IMR-90 (cell line): Measurements from ENCODE around the gene LCN2. TPM values are rescaled to one million over a fixed set of nuclear protein-coding genes. Genes with fewer than 3 reads are reported as not detected.

Source experiments
- ATAC-seq: fragments of 200-7000 bp; cut with Tn5 transposase; 2 replicates; pipeline ENCODE4 v1.9.1; 2020; ENCODE audit warnings: low read depth, mild to moderate bottlenecking, moderate library complexity
- BruUV-seq: library from RNA; stranded (reverse); fragments of 400-500 nt; replicated peaks from 2 replicates; lab custom pipeline; 2021; lab: Mats Ljungman, UMichigan
- CTCF ChIA-PET: fragments of 300-600 bp; formaldehyde crosslinking; extraction: SDS; loops from one replicate; lab custom pipeline; 2021; ENCODE audit warnings: antibody characterized with exemption; lab: Yijun Ruan, JAX
- POLR2A ChIA-PET: fragments of 300-600 bp; sonication (Branson Sonifier 250); formaldehyde crosslinking; loops from one replicate; lab custom pipeline; 2022; ENCODE audit warnings: antibody characterized with exemption; ENCODE audit not compliant: unreplicated experiment; lab: Charles Lee
- DNase-seq: peaks from one replicate; pipeline ENCODE4 v3.0.0; 2013
- H2AFZ ChIP-seq: replicated peaks from 2 replicates; pipeline ENCODE3; 2013; ENCODE audit warnings: low read length, mild to moderate bottlenecking; ENCODE audit not compliant: poor library complexity
- H2AK5ac ChIP-seq: 2 replicates; pipeline ENCODE4 v1.6.1; 2013; ENCODE audit warnings: low read depth, low read length, inconsistent platforms
- H2AK9ac ChIP-seq: replicated peaks from 2 replicates; pipeline ENCODE3; 2013; ENCODE audit warnings: mild to moderate bottlenecking, low read depth, low read length, moderate library complexity; ENCODE audit not compliant: poor library complexity
- H2BK120ac ChIP-seq: 2 replicates; pipeline ENCODE4 v1.6.1; 2013; ENCODE audit warnings: low read depth, low read length, inconsistent platforms
- H2BK15ac ChIP-seq: 3 replicates; pipeline ENCODE4 v1.6.1; 2013; ENCODE audit warnings: low read depth, low read length, inconsistent platforms
- H2BK20ac ChIP-seq: 2 replicates; pipeline ENCODE4 v1.6.1; 2013; ENCODE audit warnings: low read depth, mild to moderate bottlenecking, inconsistent platforms, low read length, moderate library complexity
- H2BK5ac ChIP-seq: 2 replicates; pipeline ENCODE4 v1.6.1; 2013; ENCODE audit warnings: mild to moderate bottlenecking, low read depth, low read length, inconsistent platforms; ENCODE audit not compliant: poor library complexity, severe bottlenecking
- H3K14ac ChIP-seq: replicated peaks from 2 replicates; pipeline ENCODE4 v1.6.1; 2013; ENCODE audit warnings: low read depth, low read length, inconsistent platforms
- H3K18ac ChIP-seq: 2 replicates; pipeline ENCODE4 v1.6.1; 2013; ENCODE audit warnings: low read depth, low read length, control low read depth
- H3K23ac ChIP-seq: 2 replicates; pipeline ENCODE4 v1.6.1; 2013; ENCODE audit warnings: low read depth, low read length, inconsistent platforms
- H3K27ac ChIP-seq: 2 replicates; pipeline ENCODE4 v1.5.1; 2013; ENCODE audit warnings: mild to moderate bottlenecking, control low read depth, low read length; ENCODE audit not compliant: insufficient read depth
- H3K27me3 ChIP-seq: 2 replicates; pipeline ENCODE4 v1.6.1; 2013; ENCODE audit warnings: low read length; ENCODE audit not compliant: control insufficient read depth, insufficient read depth
- H3K36me3 ChIP-seq: 2 replicates; pipeline ENCODE4 v1.6.1; 2013; ENCODE audit warnings: low read length, mixed read lengths; ENCODE audit not compliant: control insufficient read depth, insufficient read depth
- H3K4ac ChIP-seq: 2 replicates; pipeline ENCODE4 v1.6.1; 2013; ENCODE audit warnings: low read depth, low read length, inconsistent platforms
- H3K4me1 ChIP-seq: 2 replicates; pipeline ENCODE4 v1.6.1; 2013; ENCODE audit warnings: low read length, mixed read lengths; ENCODE audit not compliant: control insufficient read depth, insufficient read depth
- H3K4me2 ChIP-seq: 2 replicates; pipeline ENCODE4 v1.6.1; 2013; ENCODE audit warnings: low read depth, mild to moderate bottlenecking, control low read depth, low read length, moderate library complexity
- H3K4me3 ChIP-seq: 2 replicates; pipeline ENCODE4 v1.5.1; 2013; ENCODE audit warnings: low read depth, mild to moderate bottlenecking, control low read depth, low read length, moderate library complexity; ENCODE audit not compliant: insufficient read depth
- H3K56ac ChIP-seq: 2 replicates; pipeline ENCODE4 v1.6.1; 2013; ENCODE audit warnings: low read length, inconsistent platforms; ENCODE audit not compliant: insufficient read depth; ENCODE audit errors: extremely low read depth
- H3K79me1 ChIP-seq, 2 experiments: 2 replicates each; pipeline ENCODE4 v1.6.1; 2013; ENCODE audit warnings: low read length in 2 of 2, inconsistent platforms in 1 of 2, low read depth in 1 of 2
- H3K9ac ChIP-seq: 2 replicates; pipeline ENCODE4 v1.6.1; 2013; ENCODE audit warnings: low read depth, low read length, control low read depth
- H3K9me1 ChIP-seq: 2 replicates; pipeline ENCODE4 v1.6.1; 2013; ENCODE audit warnings: low read length, inconsistent platforms; ENCODE audit not compliant: insufficient read depth
- H3K9me3 ChIP-seq: 2 replicates; pipeline ENCODE4 v1.6.1; 2013; ENCODE audit warnings: low read length; ENCODE audit not compliant: control insufficient read depth, insufficient read depth
- H4K20me1 ChIP-seq: 2 replicates; pipeline ENCODE4 v1.6.1; 2013; ENCODE audit warnings: low read length, inconsistent platforms; ENCODE audit not compliant: insufficient read depth
- H4K5ac ChIP-seq: 2 replicates; pipeline ENCODE4 v1.6.1; 2013; ENCODE audit warnings: mild to moderate bottlenecking, low read depth, low read length, control low read depth
- H4K8ac ChIP-seq, 2 experiments: 2 replicates each; pipeline ENCODE4 v1.6.1; 2013; ENCODE audit warnings: low read depth in 2 of 2, low read length in 2 of 2, control low read depth in 1 of 2, inconsistent platforms in 1 of 2
- H4K91ac ChIP-seq: 2 replicates; pipeline ENCODE4 v1.6.1; 2013; ENCODE audit warnings: low read depth, low read length, inconsistent platforms; ENCODE audit not compliant: insufficient read depth
- BHLHE40 ChIP-seq: fragments of 150-350 bp; IDR thresholded peaks from 2 replicates; pipeline ENCODE4 v1.6.1; 2016; ENCODE audit warnings: mild to moderate bottlenecking, low read depth, low read length
- CEBPB ChIP-seq: IDR thresholded peaks from 2 replicates; pipeline ENCODE4 v1.6.1; 2012; ENCODE audit warnings: low read depth, low read length, improper control_type of control experiment
- CHD1 ChIP-seq: IDR thresholded peaks from 2 replicates; pipeline ENCODE4 v1.6.1; 2012; ENCODE audit warnings: low read depth, low read length, improper control_type of control experiment
- FOS ChIP-seq: fragments of 150-350 bp; IDR thresholded peaks from 2 replicates; pipeline ENCODE4 v1.6.1; 2016; ENCODE audit warnings: low read depth, low read length
- MAFK ChIP-seq: IDR thresholded peaks from 2 replicates; pipeline ENCODE4 v1.6.1; 2012; ENCODE audit warnings: low read depth, low read length, improper control_type of control experiment
- MAZ ChIP-seq: IDR thresholded peaks from 2 replicates; pipeline ENCODE4 v1.6.1; 2012; ENCODE audit warnings: low read depth, mild to moderate bottlenecking, low read length, improper control_type of control experiment, moderate library complexity, borderline replicate concordance
- MXI1 ChIP-seq: IDR thresholded peaks from 2 replicates; pipeline ENCODE4 v1.6.1; 2012; ENCODE audit warnings: low read depth, mild to moderate bottlenecking, low read length, moderate library complexity, borderline replicate concordance
- NFE2L2 ChIP-seq: fragments of 150-350 bp; IDR thresholded peaks from 2 replicates; pipeline ENCODE4 v1.6.1; 2016; ENCODE audit warnings: low read depth, mild to moderate bottlenecking, low read length
- POLR2A ChIP-seq: IDR thresholded peaks from 2 replicates; pipeline ENCODE4 v1.6.1; 2012; ENCODE audit warnings: mild to moderate bottlenecking, low read depth, low read length
- RAD21 ChIP-seq: IDR thresholded peaks from 2 replicates; pipeline ENCODE4 v1.6.1; 2012; ENCODE audit warnings: low read length, improper control_type of control experiment
- RCOR1 ChIP-seq: IDR thresholded peaks from 2 replicates; pipeline ENCODE4 v1.6.1; 2012; ENCODE audit warnings: mild to moderate bottlenecking, low read length, improper control_type of control experiment; ENCODE audit not compliant: insufficient replicate concordance
- RFX5 ChIP-seq: IDR thresholded peaks from 2 replicates; pipeline ENCODE4 v1.8.0; 2012; ENCODE audit warnings: low read depth, mild to moderate bottlenecking, low read length, moderate library complexity
- SMC3 ChIP-seq: fragments of 150-350 bp; IDR thresholded peaks from 2 replicates; pipeline ENCODE4 v1.6.1; 2016; ENCODE audit warnings: low read depth, mild to moderate bottlenecking, antibody characterized with exemption, low read length, moderate library complexity
- WGBS, 2 experiments: methylation state at CpG; one replicate each; pipeline versions ENCODE4 v1.1.5 to v1.1.7; 2013; ENCODE audit warnings: missing lambda C conversion rate in 2 of 2; ENCODE audit not compliant: insufficient read length in 1 of 2; ENCODE audit errors: extremely low coverage in 2 of 2; 5-methylcytosine and 5-hydroxymethylcytosine counted together
- dilution Hi-C: fragments of 300-500 bp; cut with HindIII; formaldehyde crosslinking; loops from one replicate; pipeline ENCODE4 v1.14.3; 2018; ENCODE audit warnings: low sequenced_read_pairs; ENCODE audit not compliant: unreplicated experiment
- in situ Hi-C: fragments of 300-500 bp; cut with MboI; formaldehyde crosslinking; loops from 3 replicates; pipeline ENCODE4 v1.14.3; 2019; ENCODE audit warnings: low sequenced_read_pairs, inconsistent platforms, mixed read lengths
- intact Hi-C: fragments of 100-400 bp; cut with micrococcal nuclease; formaldehyde crosslinking; loops from 2 replicates; pipeline ENCODE4 v1.10.0; 2022
- polyA plus RNA-seq, 3 experiments: library from polyadenylated mRNA; depleted of rRNA; stranded (reverse); fragments of >200 nt; gene quantifications; 2 replicates each; pipeline ENCODE4 v1.2.3, GENCODE V29; 2012; ENCODE audit warnings: low replicate concordance in 1 of 3
- total RNA-seq: library from RNA; depleted of rRNA; stranded (reverse); fragments of >200 nt; gene quantifications from 2 replicates; pipeline ENCODE4 v1.2.3, GENCODE V29; 2012
- TF ChIP-seq, protein P1 (sequence below): conservative IDR thresholded peaks from 2 replicates; pipeline ENCODE4 v1.5.1; 2012; ENCODE audit warnings: mild to moderate bottlenecking, low read depth, low read length, improper control_type of control experiment
- TF ChIP-seq, protein P2 (sequence below): fragments of 150-350 bp; IDR thresholded peaks from 2 replicates; pipeline ENCODE4 v1.6.1; 2017; ENCODE audit warnings: mild to moderate bottlenecking, antibody characterized with exemption, low read length, low read depth
- TF ChIP-seq, protein P3 (sequence below): fragments of 150-350 bp; IDR thresholded peaks from 2 replicates; pipeline ENCODE4 v1.6.1; 2016; ENCODE audit warnings: low read depth, mild to moderate bottlenecking, low read length, moderate library complexity, borderline replicate concordance

Gene LCN2
- total and polyA plus RNA-seq, 2 of the 4 experiments (the other 2 are of a cell fraction) = not detected

DNA sequence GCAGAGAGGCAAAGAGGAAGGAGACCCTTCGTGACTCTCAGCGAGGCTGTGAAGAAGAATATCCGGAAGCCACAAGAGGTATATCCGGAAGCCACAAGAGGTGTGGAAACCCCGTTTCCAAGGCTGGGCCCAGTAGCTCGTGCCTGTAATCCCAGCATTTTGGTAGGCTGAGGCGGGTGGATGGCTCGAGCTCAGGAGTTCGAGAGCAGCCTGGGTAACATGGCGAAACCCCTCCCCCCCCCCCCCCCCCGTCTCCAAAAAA is 10.2 kb downstream of the LCN2 start:
- H2BK120ac ChIP-seq = peak overlapping the region; percentile 58; the same call in 1 of the 2 replicates
- peaks cover 8% of the 10 kb centered on the region for H4K20me1 ChIP-seq
- peak overlapping the region; percentile 36 for H2AK5ac ChIP-seq
- peak overlapping the region; percentile 68 for H3K4me3 ChIP-seq
- no peak overlapping the region for H3K56ac ChIP-seq
- H4K91ac ChIP-seq = 0 out of 2 replicates have a peak overlapping the region, but pooled peaks have one; percentile 55
- WGBS, 2 experiments = 73% methylated on average over 4 of the region's 11 CpGs; no CpG with 5 or more reads in 1 of the 2 experiments
- ATAC-seq (no peak), DNase-seq (no peak)
- H2AFZ ChIP-seq = peak overlapping the region; percentile 90
- peaks cover 1% of the 10 kb centered on the region; the same call in 1 of the 2 replicates for H3K4me1 ChIP-seq
- peak overlapping the region; percentile 89 for H3K4ac ChIP-seq
- peaks cover 5% of the 10 kb centered on the region for H3K9me1 ChIP-seq
- H2BK15ac ChIP-seq = peak overlapping the region; percentile 1; the same call in 1 of the 3 replicates
- H4K5ac ChIP-seq = peak overlapping the region; percentile 81
- H3K14ac ChIP-seq = peak overlapping the region; percentile 81
- BruUV-seq = no TSS peak
- peak overlapping the region; percentile 75 for H3K4me2 ChIP-seq
- no peak overlapping the region for H3K27ac ChIP-seq
- peak overlapping the region; percentile 88 for H2AK9ac ChIP-seq
- CTCF ChIA-PET = no interaction called here
- H2BK20ac ChIP-seq = no peak overlapping the region
- peaks cover 10 to 36% of the 10 kb centered on the region in 2 experiments; a peak in 3 of 4 replicates for H3K79me1 ChIP-seq
- no peak overlapping the region; the same call in 1 of the 2 replicates for H3K18ac ChIP-seq
- no peak overlapping the region for H3K23ac ChIP-seq
- H3K9ac ChIP-seq = 0 out of 2 replicates have a peak overlapping the region, but pooled peaks have one; percentile 12
- in situ Hi-C loops (no loop called here), intact Hi-C loops (no loop called here), dilution Hi-C loops (no loop called here)
- no peaks in the 10 kb centered on the region for H3K9me3 ChIP-seq
- 0 out of 2 replicates have a peak, but pooled peaks cover 3% of the 10 kb centered on the region for H3K27me3 ChIP-seq
- H3K36me3 ChIP-seq = peaks cover 23% of the 10 kb centered on the region
- POLR2A ChIA-PET = interaction anchor here (0.9 kb wide), 1 partner anchor 17 kb away, joined by 3 read pairs; no protein-coding TSS in a partner anchor
- TF ChIP-seq FOS (no peak), BHLHE40 (no peak), SMC3 (no peak), CHD1 (no peak), RAD21 (no peak), MXI1 (no peak), MAFK (no peak), MAZ (no peak), RCOR1 (no peak), CEBPB (no peak), NFE2L2 (no peak), POLR2A (no peak), RFX5 (no peak)
- TF ChIP-seq, protein P1, sequence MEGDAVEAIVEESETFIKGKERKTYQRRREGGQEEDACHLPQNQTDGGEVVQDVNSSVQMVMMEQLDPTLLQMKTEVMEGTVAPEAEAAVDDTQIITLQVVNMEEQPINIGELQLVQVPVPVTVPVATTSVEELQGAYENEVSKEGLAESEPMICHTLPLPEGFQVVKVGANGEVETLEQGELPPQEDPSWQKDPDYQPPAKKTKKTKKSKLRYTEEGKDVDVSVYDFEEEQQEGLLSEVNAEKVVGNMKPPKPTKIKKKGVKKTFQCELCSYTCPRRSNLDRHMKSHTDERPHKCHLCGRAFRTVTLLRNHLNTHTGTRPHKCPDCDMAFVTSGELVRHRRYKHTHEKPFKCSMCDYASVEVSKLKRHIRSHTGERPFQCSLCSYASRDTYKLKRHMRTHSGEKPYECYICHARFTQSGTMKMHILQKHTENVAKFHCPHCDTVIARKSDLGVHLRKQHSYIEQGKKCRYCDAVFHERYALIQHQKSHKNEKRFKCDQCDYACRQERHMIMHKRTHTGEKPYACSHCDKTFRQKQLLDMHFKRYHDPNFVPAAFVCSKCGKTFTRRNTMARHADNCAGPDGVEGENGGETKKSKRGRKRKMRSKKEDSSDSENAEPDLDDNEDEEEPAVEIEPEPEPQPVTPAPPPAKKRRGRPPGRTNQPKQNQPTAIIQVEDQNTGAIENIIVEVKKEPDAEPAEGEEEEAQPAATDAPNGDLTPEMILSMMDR = no peak
- TF ChIP-seq, protein P2, sequence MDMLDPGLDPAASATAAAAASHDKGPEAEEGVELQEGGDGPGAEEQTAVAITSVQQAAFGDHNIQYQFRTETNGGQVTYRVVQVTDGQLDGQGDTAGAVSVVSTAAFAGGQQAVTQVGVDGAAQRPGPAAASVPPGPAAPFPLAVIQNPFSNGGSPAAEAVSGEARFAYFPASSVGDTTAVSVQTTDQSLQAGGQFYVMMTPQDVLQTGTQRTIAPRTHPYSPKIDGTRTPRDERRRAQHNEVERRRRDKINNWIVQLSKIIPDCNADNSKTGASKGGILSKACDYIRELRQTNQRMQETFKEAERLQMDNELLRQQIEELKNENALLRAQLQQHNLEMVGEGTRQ = no peak
- TF ChIP-seq, protein P3, sequence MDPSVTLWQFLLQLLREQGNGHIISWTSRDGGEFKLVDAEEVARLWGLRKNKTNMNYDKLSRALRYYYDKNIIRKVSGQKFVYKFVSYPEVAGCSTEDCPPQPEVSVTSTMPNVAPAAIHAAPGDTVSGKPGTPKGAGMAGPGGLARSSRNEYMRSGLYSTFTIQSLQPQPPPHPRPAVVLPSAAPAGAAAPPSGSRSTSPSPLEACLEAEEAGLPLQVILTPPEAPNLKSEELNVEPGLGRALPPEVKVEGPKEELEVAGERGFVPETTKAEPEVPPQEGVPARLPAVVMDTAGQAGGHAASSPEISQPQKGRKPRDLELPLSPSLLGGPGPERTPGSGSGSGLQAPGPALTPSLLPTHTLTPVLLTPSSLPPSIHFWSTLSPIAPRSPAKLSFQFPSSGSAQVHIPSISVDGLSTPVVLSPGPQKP = no peak
- H2BK5ac ChIP-seq = peak overlapping the region; percentile 64
- H4K8ac ChIP-seq = peak overlapping the region; percentile 63 to 94; a peak in 3 of 4 replicates
